GM15510 (cell line): ENCODE results near the gene OR2B6.

Experiments used
- POLR2A ChIP-seq: IDR thresholded peaks from 3 replicates; pipeline ENCODE4 v1.6.1; 2011; ENCODE audit warnings: borderline replicate concordance; ENCODE audit not compliant: insufficient read length; ENCODE audit errors: extremely low read depth

Gene OR2B6

GRCh38 chr6:27956941-27957340 is at the start of gene OR2B6:
TSS of gene OR2B6 (plus strand) at chr6:27957241. CDS start at chr6:27957241, 0 bp downstream.
- no peak for TF ChIP-seq POLR2A

GRCh38 chr6:27908017-27908416 is 49.0 kb upstream of the OR2B6 start:
- TF ChIP-seq POLR2A, result no peak

DNA sequence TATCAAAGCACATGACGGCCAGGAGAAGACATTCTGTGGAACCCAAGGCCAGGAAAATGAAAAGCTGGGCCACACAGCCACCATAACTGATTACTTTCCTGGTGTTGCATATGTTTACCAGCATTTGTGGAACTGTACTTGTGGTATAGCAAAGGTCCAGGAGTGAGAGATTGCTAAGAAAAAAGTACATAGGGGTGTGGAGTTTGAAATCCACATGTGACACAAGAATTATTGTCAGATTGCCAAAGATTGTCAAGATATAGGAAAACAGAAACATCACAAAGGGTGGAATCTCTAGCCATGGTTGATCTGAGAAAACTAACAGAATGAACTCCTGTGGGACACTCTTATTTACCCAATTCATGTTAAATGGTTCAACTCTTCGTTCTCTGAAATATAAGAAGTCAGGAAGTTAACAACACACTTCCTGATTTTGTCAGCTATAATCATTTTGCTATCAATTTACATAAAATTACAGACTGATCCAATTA is 45.0 kb upstream of the OR2B6 start, which contains the start of gene OR2B2:
TSS of gene OR2B2 (minus strand) at position 441 of the 491 bp plus-strand sequence. CDS start at position 364, 77 bp downstream.
- no peak for TF ChIP-seq POLR2A

GRCh38 chr6:27922949-27923348 is 34.1 kb upstream of the OR2B6 start:
- TF ChIP-seq POLR2A, result no peak

DNA sequence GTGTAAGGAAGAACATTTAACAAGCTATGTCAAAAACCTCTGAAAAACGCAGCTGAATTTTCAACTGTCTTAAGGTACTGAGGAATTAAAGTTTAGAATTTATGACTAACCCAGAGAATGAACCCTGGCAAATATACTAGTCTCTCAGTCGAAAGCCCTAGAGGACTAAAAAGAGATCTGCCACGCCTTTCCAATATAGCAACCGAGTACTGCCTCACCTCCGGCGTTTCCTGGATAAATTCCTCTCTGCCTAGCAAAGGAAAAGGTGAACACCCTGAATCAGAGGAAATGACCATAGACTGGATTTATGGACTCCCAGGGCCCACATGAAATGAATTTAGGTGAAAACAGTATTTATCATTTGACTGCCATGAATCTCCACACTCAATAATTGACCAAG is 32.9 kb upstream of the OR2B6 start:
- no peak for TF ChIP-seq POLR2A

- no peak for TF ChIP-seq POLR2A
These were observed 25.8 kb upstream of the OR2B6 start for GRCh38 chr6:27931209-27931608.

GRCh38 chr6:27940766-27941165 is 16.3 kb upstream of the OR2B6 start:
- no peak for TF ChIP-seq POLR2A

GRCh38 chr6:27948237-27948636 is 8.8 kb upstream of the OR2B6 start:
- TF ChIP-seq POLR2A, result no peak

DNA sequence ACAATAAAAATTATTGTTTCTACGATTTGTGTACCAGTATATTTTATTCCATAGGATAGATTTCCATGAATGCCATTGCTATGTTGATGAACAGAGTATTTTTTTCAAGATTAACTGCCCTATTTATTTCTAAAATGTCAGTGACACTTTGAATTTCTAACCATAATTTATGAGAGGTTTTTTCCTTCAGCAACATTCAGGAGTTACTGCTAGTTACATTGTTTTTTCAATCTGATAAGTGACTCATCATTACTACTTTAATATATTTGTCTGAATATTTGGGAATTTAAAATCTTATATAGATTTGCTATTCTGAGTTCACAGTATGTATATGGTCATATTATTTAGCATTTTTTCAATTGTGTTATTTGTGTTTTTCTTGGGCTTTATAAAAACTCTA is 6.0 kb upstream of the OR2B6 start:
- TF ChIP-seq POLR2A, result no peak

GRCh38 chr6:27957516-27957915 is 475 bp downstream of the OR2B6 start:
- TF ChIP-seq POLR2A, result no peak

DNA sequence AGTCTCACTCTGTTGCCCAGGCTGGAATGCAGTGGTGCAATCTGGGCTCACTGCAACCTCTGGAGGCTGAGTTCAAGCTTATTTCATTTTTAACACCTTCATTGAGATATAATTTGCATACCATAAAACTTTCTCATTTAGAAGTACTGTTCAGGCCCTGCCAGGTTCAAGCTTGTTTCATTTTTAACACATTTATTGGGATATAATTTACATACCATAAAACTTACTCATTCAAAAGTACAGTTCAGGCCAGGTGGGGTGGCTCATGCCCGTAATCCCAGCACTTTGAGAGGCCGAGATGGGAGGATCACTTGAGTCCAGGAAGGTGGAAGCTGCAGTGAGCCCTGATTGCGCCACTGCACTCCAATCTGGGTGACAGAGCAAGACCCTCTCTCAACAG is 5.5 kb downstream of the OR2B6 start:
- no peak for TF ChIP-seq POLR2A

DNA sequence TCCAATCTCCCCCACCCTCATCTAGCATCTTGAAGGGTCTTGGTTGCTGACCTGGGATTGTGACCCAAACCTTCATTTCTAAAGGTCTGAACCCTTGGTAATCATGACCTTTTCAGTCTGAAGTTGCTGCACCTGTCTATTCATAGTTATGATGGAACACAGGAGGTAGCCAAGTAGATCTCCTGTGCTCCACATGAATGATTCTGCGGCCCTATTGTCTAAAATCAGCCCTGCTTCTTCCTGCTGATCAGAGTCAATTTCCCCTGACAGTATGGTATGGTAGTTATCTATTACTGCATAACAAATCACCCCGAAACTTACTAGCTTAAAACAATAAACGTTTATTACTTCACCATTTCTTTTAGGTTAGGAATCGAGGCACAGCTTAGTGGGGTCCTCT is 9.0 kb downstream of the OR2B6 start:
- no peak for TF ChIP-seq POLR2A

GRCh38 chr6:27966816-27967426 is 9.9 kb downstream of the OR2B6 start:
- no peak for TF ChIP-seq POLR2A

DNA sequence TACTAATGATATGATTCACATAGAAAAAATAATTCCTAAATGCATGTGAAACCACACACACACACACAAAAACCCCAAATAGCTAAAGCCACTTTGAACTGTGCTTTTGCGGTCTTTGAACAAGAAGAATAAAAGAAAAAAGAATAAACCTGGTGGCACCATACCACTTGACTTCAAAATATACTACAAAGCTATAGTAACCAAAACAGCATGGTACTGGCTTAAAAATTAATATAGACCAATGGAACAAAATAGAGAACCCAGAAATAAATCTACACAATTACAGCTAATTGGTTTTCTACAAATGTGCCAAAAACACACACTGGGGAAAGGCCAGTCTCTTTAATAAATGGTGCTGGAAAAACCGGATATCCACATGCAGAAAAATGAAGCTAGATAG is 13.4 kb downstream of the OR2B6 start:
- no peak for TF ChIP-seq POLR2A

- no peak for TF ChIP-seq POLR2A
These were observed 15.7 kb downstream of the OR2B6 start for GRCh38 chr6:27972750-27973149.

DNA sequence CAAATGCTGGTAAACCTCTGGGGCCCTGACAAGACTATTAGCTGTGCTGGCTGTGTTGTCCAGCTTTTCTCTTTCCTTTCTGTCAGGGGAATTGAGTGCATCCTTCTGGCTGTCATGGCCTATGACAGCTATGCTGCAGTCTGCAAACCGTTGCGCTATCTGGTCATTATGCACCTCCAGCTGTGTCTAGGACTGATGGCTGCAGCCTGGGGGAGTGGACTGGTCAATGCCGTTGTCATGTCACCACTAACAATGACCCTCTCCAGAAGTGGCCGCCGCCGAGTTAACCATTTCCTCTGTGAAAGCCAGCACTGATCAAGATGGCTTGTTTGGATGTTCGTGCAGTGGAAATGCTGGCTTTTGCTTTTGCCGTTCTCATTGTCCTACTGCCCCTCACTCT is 20.3 kb downstream of the OR2B6 start:
- no peak for TF ChIP-seq POLR2A
